HepG2 (cell line): ENCODE results near the gene ORC1. TPM values are rescaled to one million over a fixed set of nuclear protein-coding genes. Genes with fewer than 3 reads are reported as not detected.
A peak's percentile ranks its signal among the peaks of the same experiment; 100 is the strongest.

Experiments
- MED8 ChIP-seq: sonication (generic); formaldehyde crosslinking; IDR thresholded peaks from 2 replicates; pipeline ENCODE4 v1.8.1; 2023; ENCODE audit warnings: mild to moderate bottlenecking, missing genetic modification reagents; ENCODE audit not compliant: insufficient replicate concordance
- NFKB2 ChIP-seq: sonication (generic); formaldehyde crosslinking; IDR thresholded peaks from 2 replicates; pipeline ENCODE4 v1.4.0; 2020; ENCODE audit warnings: missing genetic modification reagents, borderline replicate concordance
- NRL ChIP-seq: sonication (generic); formaldehyde crosslinking; IDR thresholded peaks from 2 replicates; pipeline ENCODE4 v1.5.0; 2020; ENCODE audit warnings: missing genetic modification reagents, mild to moderate bottlenecking, moderate library complexity, borderline replicate concordance
- PITX1 ChIP-seq: sonication (generic); formaldehyde crosslinking; IDR thresholded peaks from 2 replicates; pipeline ENCODE4 v1.5.1; 2020; ENCODE audit warnings: mild to moderate bottlenecking, missing genetic modification reagents
- RXRA ChIP-seq: sonication (generic); formaldehyde crosslinking; IDR thresholded peaks from 2 replicates; pipeline ENCODE4 v1.5.1; 2020; ENCODE audit warnings: missing genetic modification reagents
- SP1 ChIP-seq, 2 experiments: fragments of 450-650 bp in 1 of 2; sonication (generic) in 1 of 2; formaldehyde crosslinking in 1 of 2; IDR thresholded peaks; 2 replicates each; pipeline versions ENCODE4 v1.4.0 to v1.6.1; 2016 to 2020; ENCODE audit warnings: missing genetic modification reagents in 1 of 2
- ZBTB4 ChIP-seq: sonication (generic); formaldehyde crosslinking; IDR thresholded peaks from 2 replicates; pipeline ENCODE4 v1.4.0; 2020; ENCODE audit warnings: missing genetic modification reagents, mild to moderate bottlenecking, borderline replicate concordance
- ZNF570 ChIP-seq: sonication (generic); formaldehyde crosslinking; IDR thresholded peaks from 2 replicates; pipeline ENCODE4 v1.4.0; 2020; ENCODE audit warnings: mild to moderate bottlenecking, missing genetic modification reagents, borderline replicate concordance
- ZNF609 ChIP-seq: sonication (generic); formaldehyde crosslinking; IDR thresholded peaks from 2 replicates; pipeline ENCODE4 v1.4.0; 2020; ENCODE audit warnings: mild to moderate bottlenecking, missing genetic modification reagents, borderline replicate concordance
- polyA plus RNA-seq, 8 experiments: library from polyadenylated mRNA; depleted of rRNA in 3 of 8; stranded (reverse) in 7 of 8; unstranded in 1 of 8; fragments of >200 nt; fragmentation: Illumina TruSeq in 4 of 8; extraction: Trizol in 4 of 8; gene quantifications; 2 replicates each; pipeline versions ENCODE4 v1.2.1 to v1.2.3, GENCODE V29; 2011 to 2016; ENCODE audit warnings: low read depth in 4 of 8, missing spikeins in 1 of 8, mixed read lengths in 1 of 8; ENCODE audit not compliant: insufficient read depth in 1 of 8
- total RNA-seq, 5 experiments: library from RNA; depleted of rRNA; stranded (reverse); fragments of >200 nt; fragmentation: Illumina TruSeq; extraction: Trizol; gene quantifications; 2 replicates each; pipeline ENCODE4 v1.2.3, GENCODE V29; 2016; ENCODE audit warnings: low read depth in 1 of 5
- TF ChIP-seq, protein P1 (sequence below): sonication (generic); formaldehyde crosslinking; IDR thresholded peaks from 2 replicates; pipeline ENCODE4 v1.5.1; 2020; ENCODE audit warnings: mild to moderate bottlenecking, missing genetic modification reagents, moderate library complexity
- TF ChIP-seq, protein P2 (sequence below): sonication (generic); formaldehyde crosslinking; IDR thresholded peaks from 2 replicates; pipeline ENCODE4 v1.4.0; 2020; ENCODE audit warnings: mild to moderate bottlenecking, low read depth, missing genetic modification reagents
- TF ChIP-seq, protein P3 (sequence below): sonication (generic); formaldehyde crosslinking; IDR thresholded peaks from 2 replicates; pipeline ENCODE4 v1.4.0; 2020; ENCODE audit warnings: missing genetic modification reagents
- TF ChIP-seq, protein P4 (sequence below): sonication (generic); formaldehyde crosslinking; IDR thresholded peaks from 2 replicates; pipeline ENCODE4 v1.4.0; 2020; ENCODE audit warnings: missing genetic modification reagents, borderline replicate concordance

Gene ORC1
- total and polyA plus RNA-seq, 2 of the 13 experiments (the other 11 are each of a cell fraction or from before 2014, with no cell fraction given): 7.0 to 23.5 TPM

- no peak for TF ChIP-seq NFKB2 (CRISPR knock-in tag)
- TF ChIP-seq, protein P1, sequence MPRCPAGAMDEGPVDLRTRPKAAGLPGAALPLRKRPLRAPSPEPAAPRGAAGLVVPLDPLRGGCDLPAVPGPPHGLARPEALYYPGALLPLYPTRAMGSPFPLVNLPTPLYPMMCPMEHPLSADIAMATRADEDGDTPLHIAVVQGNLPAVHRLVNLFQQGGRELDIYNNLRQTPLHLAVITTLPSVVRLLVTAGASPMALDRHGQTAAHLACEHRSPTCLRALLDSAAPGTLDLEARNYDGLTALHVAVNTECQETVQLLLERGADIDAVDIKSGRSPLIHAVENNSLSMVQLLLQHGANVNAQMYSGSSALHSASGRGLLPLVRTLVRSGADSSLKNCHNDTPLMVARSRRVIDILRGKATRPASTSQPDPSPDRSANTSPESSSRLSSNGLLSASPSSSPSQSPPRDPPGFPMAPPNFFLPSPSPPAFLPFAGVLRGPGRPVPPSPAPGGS (CRISPR knock-in tag): no peak
- no peak for TF ChIP-seq ZNF609 (CRISPR knock-in tag)
- TF ChIP-seq PITX1 (CRISPR knock-in tag): 0 out of 2 replicates have a peak, but pooled peaks have one; percentile 23
- TF ChIP-seq, protein P2, sequence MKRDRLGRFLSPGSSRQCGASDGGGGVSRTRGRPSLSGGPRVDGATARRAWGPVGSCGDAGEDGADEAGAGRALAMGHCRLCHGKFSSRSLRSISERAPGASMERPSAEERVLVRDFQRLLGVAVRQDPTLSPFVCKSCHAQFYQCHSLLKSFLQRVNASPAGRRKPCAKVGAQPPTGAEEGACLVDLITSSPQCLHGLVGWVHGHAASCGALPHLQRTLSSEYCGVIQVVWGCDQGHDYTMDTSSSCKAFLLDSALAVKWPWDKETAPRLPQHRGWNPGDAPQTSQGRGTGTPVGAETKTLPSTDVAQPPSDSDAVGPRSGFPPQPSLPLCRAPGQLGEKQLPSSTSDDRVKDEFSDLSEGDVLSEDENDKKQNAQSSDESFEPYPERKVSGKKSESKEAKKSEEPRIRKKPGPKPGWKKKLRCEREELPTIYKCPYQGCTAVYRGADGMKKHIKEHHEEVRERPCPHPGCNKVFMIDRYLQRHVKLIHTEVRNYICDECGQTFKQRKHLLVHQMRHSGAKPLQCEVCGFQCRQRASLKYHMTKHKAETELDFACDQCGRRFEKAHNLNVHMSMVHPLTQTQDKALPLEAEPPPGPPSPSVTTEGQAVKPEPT (CRISPR knock-in tag): no peak
- TF ChIP-seq ZNF570 (CRISPR knock-in tag): no peak
- peak; percentile 40; the same call in 1 of the 2 replicates for TF ChIP-seq ZBTB4
- TF ChIP-seq, protein P3, sequence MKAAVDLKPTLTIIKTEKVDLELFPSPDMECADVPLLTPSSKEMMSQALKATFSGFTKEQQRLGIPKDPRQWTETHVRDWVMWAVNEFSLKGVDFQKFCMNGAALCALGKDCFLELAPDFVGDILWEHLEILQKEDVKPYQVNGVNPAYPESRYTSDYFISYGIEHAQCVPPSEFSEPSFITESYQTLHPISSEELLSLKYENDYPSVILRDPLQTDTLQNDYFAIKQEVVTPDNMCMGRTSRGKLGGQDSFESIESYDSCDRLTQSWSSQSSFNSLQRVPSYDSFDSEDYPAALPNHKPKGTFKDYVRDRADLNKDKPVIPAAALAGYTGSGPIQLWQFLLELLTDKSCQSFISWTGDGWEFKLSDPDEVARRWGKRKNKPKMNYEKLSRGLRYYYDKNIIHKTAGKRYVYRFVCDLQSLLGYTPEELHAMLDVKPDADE (CRISPR knock-in tag): no peak
- peak; percentile 57; the same call in 1 of the 2 replicates for TF ChIP-seq RXRA
- TF ChIP-seq NRL (CRISPR knock-in tag): 0 out of 2 replicates have a peak, but pooled peaks have one; percentile 7
- TF ChIP-seq SP1 (IDR thresholded peaks at IDR 0.05): no peak
- TF ChIP-seq SP1 (CRISPR knock-in tag; IDR thresholded peaks at IDR 0.05): no peak
- TF ChIP-seq, protein P4, sequence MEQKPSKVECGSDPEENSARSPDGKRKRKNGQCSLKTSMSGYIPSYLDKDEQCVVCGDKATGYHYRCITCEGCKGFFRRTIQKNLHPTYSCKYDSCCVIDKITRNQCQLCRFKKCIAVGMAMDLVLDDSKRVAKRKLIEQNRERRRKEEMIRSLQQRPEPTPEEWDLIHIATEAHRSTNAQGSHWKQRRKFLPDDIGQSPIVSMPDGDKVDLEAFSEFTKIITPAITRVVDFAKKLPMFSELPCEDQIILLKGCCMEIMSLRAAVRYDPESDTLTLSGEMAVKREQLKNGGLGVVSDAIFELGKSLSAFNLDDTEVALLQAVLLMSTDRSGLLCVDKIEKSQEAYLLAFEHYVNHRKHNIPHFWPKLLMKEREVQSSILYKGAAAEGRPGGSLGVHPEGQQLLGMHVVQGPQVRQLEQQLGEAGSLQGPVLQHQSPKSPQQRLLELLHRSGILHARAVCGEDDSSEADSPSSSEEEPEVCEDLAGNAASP (CRISPR knock-in tag): peak; percentile 93; the same call in 1 of the 2 replicates
- TF ChIP-seq MED8 (CRISPR knock-in tag): no peak
These were observed 39.0 kb downstream of the ORC1 start (continued) for GRCh38 chr1:52365071-52365745.
